HG03280 (cell line): ENCODE results near the gene GLCCI1.

Experiments used
- ATAC-seq: cut with Tn5 transposase; IDR thresholded peaks from one replicate; pipeline ENCODE4 v1.9.1; 2021; ENCODE audit warnings: mild to moderate bottlenecking, moderate library complexity; ENCODE audit not compliant: unreplicated experiment

The GLCCI1 gene

DNA sequence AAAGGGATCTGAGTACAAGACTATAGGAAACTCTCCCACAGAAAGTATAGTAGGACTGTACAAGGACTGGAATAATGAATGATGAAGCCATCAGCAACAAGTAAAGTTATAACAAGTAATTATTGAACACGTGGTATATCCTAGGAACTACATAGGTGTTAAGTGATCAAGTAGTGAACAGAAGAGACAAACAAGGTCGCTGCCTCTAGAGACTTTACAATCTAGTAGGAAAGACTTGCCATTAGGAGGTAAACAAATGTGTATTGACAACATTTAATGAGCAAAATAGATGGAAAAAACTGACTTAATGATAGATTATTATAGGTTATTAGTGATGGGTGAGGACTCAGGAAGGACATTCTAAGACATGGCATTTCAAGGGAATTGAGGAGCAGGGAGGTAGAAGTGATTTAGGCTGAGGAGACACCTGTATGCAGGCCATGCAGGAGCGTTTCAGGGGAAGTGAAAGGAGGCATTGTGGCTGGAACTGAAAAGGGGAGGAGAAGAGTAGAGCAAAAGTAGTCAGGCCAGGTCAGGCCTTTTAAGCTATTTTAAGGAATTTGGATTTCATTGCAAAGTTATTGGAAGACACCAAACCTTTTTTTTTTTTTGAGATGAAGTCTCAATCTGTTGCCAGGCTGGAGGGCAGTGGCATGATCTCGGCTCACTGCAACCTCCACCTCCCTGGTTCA, 8.5 kb upstream of the GLCCI1 start:
- ATAC-seq = peak; percentile 92

GRCh38 chr7:7962851-7963250, 5.7 kb upstream of the GLCCI1 start:
- ATAC-seq = no peak

GRCh38 chr7:7964250-7964649, 4.3 kb upstream of the GLCCI1 start:
- no peak for ATAC-seq

DNA sequence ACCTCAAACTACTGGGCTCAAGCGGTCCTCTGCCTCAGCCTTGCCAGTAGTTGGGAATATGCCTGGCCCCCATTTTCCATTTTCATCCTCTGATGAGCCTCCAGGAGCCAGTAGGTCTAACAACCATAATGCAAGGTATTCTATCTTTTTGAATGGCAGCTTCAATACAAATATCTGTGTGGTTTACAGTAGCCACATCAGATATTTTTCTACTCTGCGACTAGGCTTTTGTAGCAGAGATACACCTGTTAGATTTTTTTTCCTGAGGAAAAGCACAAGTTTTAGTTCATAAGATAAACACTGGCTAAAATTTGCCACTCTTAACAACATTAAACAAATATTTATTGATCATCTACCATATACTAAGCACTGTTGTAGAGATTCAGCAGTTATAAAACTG, 3.9 kb upstream of the GLCCI1 start:
- no peak for ATAC-seq

DNA sequence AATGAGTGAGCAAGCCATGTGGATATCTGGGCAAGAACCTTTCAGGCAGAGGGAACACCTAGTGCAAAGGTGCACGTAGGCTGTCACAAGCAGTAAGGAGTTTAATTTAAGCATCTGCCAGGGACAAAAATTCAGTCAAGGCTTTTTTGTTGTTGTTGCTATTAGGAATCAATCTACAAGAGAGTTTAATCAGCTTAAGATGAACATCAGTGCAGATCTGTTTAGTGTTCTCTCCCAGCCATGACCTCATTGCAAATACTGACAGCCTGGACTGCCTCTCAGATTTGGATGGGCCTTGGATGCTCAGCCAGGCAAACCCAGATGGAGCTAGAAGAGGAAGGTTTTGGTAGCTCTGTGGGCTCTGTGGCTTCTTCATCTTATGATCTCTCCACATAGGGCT, 3.3 kb upstream of the GLCCI1 start:
- ATAC-seq = no peak

GRCh38 chr7:7966141-7966734, 2.4 kb upstream of the GLCCI1 start:
- no peak for ATAC-seq

DNA sequence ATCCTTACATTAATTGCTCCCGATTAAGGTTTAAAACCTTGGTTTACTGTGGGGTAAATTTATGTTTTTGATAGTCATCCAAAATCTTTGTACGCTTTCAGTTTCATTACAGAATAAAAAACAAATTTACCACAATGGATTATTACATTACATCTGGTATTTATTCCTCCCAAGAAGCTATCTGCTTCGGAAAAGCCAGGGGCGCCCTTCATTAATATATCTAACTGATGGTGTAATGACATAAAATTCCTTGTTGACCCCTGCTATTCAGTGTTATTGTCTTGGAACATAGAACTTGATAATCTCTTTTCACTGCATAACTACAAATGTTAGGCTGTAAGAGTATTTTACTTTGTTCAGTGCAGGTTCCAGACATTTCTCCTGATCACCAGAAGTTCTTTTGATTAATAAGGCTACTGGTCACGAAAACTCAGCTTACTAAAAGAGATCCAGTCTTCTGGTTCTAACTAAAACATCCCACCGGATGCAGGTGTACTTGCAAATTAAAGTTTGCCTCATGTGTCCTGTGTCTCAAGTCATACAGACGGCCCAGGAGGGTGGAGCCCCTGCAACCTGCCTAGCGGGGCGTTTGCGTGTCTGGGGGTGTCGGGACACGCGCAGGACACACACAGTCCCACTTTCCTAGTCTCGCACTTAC, 581 bp upstream of the GLCCI1 start:
- no peak for ATAC-seq

GRCh38 chr7:7969306-7970236, 975 bp downstream of the GLCCI1 start:
- peak; percentile 4 for ATAC-seq

GRCh38 chr7:7970237-7970530, 1.6 kb downstream of the GLCCI1 start:
- ATAC-seq = no peak

- no peak for ATAC-seq
Measured at GRCh38 chr7:7970531-7971307, 2.1 kb downstream of the GLCCI1 start.

- ATAC-seq = no peak
Measured at GRCh38 chr7:7971308-7972040, 2.9 kb downstream of the GLCCI1 start.

DNA sequence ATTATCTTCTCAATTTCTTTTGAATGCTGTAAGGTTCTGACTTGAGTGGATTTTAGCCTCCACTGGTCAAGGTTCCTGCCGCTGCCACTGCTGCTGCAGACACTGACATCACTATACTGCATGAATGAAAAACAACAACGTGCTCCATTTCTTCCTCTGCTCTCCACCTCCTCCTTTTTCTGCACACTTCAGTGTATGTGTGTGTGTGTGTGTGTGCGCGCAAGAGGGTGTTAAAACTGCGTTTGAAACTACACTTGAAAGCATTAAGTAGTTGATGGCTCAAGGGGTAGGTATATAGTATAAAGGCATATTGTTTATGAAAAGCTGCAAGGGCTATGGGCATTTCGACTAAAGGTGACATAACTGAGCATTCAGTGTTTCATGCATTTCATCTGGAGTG, 3.5 kb downstream of the GLCCI1 start:
- no peak for ATAC-seq

GRCh38 chr7:7972922-7973594, 4.5 kb downstream of the GLCCI1 start:
- no peak for ATAC-seq

DNA sequence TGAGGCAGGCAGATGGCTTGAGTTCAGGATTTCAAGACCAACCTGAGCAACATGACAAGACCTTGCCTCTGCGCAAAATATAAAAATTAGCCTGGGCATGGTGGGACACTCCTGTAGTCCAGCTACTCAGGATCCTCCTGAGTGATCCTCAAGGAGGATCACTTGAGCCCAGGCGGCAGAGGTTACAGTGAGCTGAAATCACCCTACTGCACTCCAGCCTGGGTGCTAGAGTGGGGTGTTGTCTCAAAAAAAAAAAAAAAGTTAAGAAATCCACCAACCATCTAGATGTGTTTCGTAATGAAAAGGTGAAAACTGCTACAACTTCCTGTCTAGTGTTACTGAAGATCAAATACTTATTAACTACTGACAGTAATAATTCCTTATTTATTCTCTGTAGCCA, 8.1 kb downstream of the GLCCI1 start:
- no peak for ATAC-seq

GRCh38 chr7:7977774-7978173, 9.2 kb downstream of the GLCCI1 start:
- ATAC-seq = no peak

DNA sequence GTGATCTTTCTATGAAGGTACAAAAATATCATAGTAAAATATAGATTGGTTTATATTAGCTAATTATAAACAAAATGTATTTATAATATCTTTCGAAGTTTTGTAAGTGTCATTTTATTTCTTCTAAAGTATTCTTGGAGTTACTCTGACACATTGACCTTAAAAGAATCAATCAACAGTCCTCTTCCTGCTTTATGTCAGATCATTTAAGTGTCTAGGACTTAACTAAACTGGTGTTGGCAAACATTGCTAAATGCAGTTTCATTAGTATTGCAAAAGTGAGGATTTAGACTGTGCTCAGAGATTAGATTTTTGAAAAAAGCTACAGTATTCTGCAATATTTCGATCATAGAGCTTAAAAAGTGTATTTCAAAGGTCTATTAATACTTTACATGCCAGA, 10.3 kb downstream of the GLCCI1 start:
- ATAC-seq = no peak

- ATAC-seq = no peak
Measured at GRCh38 chr7:7979558-7979957, 11.0 kb downstream of the GLCCI1 start.

DNA sequence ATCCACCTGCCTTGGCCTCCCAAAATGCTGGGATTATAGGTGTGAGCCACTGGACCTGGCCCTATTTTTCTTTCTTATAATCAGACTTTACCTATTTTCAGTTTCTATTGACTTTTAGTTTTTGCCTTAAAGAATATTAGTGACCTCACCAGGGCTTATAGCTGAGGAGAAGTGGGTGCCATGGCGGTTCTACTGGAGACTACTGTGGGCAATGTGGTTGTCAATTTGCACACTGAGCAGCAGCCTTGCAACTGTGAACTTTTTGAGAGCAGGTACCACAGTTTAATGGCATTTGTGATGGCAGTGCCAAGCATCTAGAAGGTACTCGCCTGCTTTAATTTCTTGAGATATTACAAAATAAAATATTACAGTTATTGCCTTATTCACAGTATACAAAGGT, 11.5 kb downstream of the GLCCI1 start:
- ATAC-seq = no peak

DNA sequence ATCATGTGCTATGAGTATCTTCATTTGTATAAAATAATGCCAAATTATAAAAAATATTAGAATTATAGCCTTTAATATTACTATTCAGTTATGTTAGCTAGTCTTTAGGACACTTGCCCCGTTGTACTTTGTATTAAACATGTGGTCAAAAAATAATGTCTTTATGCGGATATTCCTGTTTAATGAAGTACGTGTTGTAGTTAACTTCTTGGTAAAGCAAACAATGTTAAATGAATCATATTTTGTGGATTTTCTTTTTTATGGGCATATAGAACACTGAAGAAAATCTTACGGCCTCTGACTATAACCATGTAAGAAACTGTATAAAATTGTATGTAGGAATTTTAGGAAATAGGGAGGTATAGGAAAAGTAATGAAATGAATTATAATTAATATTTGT, 14.3 kb downstream of the GLCCI1 start:
- ATAC-seq = no peak

DNA sequence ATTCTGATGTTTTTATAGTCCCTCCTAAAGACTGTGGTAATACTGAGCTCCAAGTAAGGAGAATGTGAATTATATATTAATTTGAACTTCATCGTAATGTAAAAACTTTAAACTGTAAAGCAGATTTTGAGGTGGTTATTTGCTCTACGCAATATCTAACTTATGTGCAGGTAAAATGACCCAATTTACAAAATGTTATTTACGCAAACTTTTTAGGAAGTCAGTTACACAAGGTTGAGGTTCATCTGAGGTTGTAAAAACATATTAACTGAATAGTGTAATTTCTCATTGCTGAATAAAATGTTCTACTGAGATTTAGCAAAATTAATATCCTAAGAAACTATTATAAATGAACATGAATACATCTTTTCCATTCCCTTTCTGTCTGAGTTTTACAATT, 15.8 kb downstream of the GLCCI1 start:
- ATAC-seq = no peak
